GM18517 (cell line): ENCODE measurements around the gene RBFOX1.

Source experiments
- ATAC-seq: cut with Tn5 transposase; IDR thresholded peaks from one replicate; pipeline ENCODE4 v1.9.1; 2021; ENCODE audit warnings: mild to moderate bottlenecking, moderate library complexity; ENCODE audit not compliant: unreplicated experiment

Gene RBFOX1

DNA sequence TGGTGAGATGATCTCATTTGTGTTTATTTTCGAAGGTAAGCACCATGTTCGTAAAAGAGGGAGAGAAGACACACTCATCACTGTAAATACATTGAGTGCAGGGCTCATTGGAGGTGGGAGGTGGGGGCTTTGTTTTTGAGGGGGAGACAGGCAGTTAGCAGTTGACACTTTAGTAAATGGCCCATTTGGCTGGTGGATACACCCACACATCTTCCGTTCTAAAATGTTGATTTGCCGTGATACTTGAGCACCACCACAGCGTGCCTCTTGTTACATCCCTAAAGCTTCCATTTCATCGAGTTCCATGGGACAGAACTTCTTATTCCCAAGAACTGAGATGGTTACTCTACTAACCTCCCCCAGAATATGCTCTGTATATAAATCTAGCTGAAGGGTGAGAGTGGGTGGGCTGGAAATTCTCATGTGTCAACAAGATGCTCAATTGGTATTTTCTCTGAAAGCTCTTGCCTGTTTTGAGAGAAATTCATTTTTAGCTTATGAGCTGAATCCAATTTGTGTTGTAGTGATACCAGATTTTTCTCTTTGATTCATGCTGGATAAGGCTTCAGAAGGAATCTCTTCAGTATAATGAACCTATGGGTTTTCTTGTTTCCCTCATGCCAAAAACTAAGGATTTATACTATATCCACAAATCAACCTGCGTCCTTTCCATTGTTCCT lies 314.3 kb downstream of the RBFOX1 start:
- no peak for ATAC-seq

DNA sequence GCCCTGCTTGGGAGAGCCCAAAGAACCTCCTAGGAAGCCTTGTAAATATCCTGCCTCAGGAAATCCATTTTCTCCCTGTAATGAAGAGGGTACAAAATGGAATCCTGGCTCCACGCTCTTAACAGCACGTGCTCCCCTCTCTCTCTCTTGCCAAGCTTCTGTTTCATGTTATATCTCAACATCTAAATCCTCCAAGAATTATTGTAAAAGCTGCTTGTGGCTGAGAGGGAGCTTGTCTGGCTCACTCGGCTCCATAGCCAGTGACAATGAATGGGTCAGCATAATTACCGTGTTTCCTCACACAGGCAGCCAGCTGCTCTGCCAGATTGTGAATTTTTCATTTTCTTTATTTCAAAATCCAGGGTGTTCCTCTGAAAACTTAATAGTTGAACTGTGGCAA lies 317.8 kb downstream of the RBFOX1 start:
- no peak for ATAC-seq

DNA sequence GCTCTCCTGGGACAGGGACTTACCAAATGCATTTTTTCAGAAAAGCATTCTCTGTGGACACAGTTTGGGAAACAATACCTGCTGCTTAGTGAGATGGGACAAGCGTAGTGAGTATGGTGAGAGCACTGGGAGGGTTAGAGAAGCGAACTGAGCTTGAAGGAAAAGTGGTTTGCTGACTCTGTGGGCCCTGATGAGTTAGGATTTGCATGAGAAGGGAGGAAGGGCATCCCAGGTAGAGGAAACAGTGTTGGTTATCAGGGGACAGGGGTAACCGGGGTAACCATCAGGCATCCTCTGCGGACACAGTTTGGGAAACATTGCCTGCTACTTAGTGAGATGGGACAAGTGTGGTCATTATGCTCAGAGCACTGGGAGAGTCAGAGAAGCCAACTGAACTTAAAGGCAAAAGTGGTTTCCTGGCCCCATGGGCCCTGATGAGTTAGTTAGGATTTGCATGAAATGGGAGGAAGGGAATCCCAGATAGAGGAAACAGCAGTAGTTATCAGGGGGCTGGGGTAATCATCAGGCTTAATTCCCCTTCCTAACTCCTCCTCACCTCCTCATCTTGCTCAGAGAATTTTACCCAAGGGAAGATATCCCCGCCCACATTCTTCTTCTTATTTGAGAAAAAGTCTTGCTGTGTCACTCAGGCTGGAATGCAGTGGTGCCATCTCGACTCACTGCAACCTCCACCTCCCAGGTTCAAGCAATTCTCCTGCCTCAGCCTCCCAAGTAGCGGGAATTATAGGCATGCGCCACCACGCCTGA lies 319.3 kb downstream of the RBFOX1 start:
- no peak for ATAC-seq

DNA sequence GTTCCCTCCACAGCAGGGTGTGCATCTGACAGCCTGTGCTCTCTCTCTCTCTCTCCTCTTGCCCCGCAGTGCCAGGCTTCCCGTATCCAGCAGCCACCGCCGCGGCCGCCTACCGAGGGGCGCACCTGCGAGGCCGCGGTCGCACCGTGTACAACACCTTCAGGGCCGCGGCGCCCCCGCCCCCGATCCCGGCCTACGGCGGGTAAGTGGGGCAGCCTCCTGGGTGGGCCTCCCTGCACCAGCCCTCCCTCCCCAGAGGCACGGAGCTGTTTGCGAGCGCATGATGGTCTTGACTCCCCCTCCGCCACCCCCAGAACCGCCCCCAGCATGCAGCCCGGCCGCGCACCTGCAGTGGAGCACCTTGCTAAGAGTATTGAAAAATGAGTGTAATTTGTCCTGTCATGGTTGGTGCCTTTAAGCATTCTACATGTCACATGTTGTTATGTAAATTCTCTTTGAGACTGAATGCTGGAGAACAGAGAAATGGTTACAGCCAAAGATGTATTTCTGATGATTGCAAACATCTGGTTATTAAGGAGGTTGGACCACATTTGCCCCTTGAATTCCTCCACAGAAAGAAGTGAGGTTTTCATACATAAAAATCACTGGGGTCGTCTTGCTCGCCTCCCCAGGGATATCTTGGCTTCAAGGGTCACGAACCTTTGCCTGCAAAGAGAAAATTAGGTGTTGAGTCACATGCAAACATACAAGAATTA lies 321.3 kb downstream of the RBFOX1 start:
- ATAC-seq, result no peak

- ATAC-seq, result no peak
Observed at GRCh38 chr16:7675628-7676027, 343.0 kb downstream of the RBFOX1 start.

DNA sequence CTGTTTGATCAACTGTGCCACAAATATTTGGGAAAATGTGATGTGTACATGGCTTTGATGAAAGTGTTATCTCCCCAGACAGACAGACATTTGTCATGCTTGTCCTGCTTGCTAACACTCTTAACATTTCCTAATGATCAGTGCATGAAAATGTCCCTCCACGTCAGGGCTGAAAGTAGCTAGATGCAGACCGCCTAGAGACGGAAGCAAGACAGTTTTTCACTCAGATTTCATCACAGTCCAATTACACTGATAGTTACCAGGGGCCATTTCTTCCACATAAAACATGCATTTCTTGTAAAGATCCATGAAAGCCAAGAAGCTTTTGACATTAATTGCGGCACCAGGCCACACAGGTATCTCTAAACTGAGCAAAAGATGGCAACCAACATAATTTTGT lies 347.7 kb downstream of the RBFOX1 start:
- ATAC-seq, result no peak

GRCh38 chr16:7688811-7689210 lies 356.2 kb downstream of the RBFOX1 start:
- ATAC-seq, result no peak

DNA sequence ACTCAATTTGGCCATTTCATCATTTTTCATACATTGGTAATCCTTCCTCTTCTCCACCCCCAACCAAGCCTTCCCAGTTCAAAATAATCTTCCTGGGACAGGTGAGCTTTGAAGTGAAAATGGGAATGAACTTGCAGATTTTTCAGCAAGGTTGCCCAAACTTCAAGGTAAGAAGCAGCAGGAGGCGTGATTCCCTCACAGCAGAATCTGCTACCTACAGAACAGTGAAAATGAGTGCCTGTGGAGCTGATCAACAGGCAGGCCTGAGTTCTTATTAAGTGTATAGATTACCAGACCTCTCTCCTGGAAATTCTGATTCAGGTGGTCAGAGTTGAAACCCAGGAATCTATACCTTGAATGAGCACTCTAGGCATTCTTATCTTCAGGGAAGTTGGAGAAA lies 356.6 kb downstream of the RBFOX1 start:
- no peak for ATAC-seq

DNA sequence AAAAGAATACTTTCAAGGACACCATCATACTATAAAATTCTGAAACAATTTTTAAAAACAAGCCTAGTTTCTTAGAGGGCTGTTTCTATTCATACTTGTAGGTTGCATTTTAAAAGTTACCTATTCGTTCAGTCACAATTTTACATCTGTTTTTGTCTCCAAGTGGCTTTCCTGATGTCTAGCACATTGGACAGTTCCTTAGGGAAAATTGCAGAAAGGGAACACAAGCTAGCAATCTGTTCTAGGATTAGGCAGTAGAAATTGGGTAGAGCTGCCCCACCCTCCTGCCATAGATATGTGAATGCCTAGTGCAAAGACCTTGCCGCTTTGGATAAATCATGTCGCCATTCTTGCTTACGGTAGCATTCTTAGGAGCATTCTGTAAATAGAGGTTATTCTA lies 358.9 kb downstream of the RBFOX1 start:
- no peak for ATAC-seq

GRCh38 chr16:7703672-7704071 lies 371.0 kb downstream of the RBFOX1 start:
- ATAC-seq, result no peak

DNA sequence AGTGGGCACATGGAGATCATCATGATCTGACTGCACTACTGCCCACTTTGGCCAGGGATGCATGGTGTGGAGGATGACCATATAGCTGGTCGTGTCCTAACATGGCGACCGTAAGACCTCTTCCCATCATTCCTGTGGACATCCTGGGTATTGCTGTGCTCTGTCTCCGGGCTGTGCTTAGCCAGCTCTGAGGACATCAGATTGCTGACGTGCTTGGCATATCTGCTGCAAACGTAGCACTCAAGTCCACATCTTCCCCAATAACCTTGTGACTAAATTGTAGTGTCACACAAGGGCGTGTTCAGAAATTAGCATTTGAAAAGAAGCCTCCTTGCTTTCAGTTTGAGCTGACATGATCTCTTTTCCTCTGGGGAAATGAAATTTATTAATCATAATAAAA lies 373.2 kb downstream of the RBFOX1 start:
- ATAC-seq, result no peak

DNA sequence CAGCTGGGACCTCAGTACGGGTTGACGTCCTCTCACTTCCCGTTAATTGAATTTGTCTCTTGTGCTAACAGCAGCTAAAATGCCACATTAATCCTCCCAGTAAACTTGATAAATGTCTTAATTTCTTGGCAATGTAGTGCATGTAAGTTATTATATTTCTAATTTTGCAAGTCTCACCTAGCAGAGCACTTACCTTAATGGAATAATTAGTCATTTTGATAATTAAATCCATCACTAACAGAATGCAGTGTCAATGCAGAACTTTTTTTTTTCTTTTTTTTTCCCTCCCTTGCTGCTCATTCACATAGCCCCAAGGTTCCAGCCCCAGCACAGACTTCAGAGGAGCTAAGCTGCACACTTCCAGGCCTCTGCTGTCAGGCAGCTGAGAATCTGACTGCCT lies 376.5 kb downstream of the RBFOX1 start:
- no peak for ATAC-seq

GRCh38 chr16:7713244-7713643 lies 380.6 kb downstream of the RBFOX1 start:
- no peak for ATAC-seq

GRCh38 chr16:7714775-7715174 lies 382.1 kb downstream of the RBFOX1 start:
- ATAC-seq, result no peak

GRCh38 chr16:7716660-7717550 lies 384.3 kb downstream of the RBFOX1 start:
- no peak for ATAC-seq

DNA sequence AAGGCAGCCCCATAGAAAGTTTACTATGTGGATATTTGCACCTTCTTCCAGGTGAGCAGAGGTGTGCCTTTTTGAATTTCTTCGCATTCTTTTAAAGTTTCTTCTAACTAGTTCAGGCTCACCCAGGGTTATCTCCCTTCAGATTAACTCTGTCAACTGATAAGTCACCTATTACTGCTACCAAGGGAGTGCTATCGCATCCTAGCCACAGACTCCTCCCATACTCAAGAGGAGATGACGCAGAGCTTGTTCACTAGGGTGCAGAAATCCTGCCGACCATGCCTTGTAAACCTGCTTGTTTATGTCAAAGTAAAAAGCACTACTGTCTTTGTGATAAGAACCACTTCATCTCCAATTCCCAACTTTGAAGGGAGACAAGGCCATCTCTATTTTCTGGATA lies 390.1 kb downstream of the RBFOX1 start:
- ATAC-seq, result no peak

DNA sequence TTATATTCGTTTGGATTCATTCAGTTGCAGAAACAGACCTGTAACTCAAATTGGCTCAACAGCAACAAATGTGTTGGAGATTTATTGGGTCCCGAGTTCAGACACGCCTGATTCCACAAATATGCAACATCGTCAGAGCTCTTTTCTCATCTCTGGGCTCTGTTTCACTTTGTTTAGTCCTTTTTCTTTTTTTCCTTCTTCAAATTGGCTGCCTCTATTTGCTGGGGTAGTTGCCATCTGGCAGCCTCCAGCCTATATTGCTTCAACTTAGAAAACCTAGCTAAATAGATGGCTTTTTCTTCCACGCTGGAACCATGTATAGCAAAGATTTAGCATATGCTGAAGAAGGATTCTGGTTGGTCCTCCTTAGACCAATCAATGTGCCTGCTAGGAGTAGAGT lies 398.5 kb downstream of the RBFOX1 start:
- no peak for ATAC-seq

- no peak for ATAC-seq
Observed at GRCh38 chr16:7736138-7736665, 403.6 kb downstream of the RBFOX1 start.

DNA sequence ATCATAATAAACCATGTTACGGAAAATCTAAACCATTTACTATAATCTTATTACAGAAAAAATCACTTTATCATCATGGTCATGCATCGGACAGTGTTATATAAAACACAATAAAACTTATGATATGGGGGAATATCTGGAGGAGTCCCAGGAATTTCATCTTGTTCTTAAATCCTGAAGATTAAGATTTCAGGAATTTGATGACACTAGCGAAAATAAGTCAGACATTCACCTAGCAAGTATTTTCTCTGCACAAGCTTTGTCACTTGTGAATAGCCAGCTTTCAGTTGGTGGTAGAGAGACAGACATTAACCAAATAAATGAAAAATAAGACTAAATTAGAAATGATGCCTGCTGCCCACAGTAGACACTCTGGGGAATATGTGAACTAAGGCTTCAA lies 410.0 kb downstream of the RBFOX1 start:
- no peak for ATAC-seq

GRCh38 chr16:7744546-7745264 lies 412.1 kb downstream of the RBFOX1 start:
- ATAC-seq, result no peak
